HAP-1 (cell line): ENCODE measurements around the gene NBL1.

ENCODE experiments used
- DNase-seq, 2 experiments: peaks; one replicate each; pipeline ENCODE4 v3.0.0-alpha.2; 2016 to 2020; ENCODE audit warnings: low spot score in 2 of 2
- H3K27me3 ChIP-seq: fragments of 250-450 bp; sonication (Bioruptor Pico); 2 replicates; pipeline ENCODE4 v1.5.1; 2020; ENCODE audit warnings: low read depth, mild to moderate bottlenecking, moderate library complexity
- H3K36me3 ChIP-seq: fragments of 250-450 bp; sonication (Bioruptor Pico); replicated peaks from 2 replicates; pipeline ENCODE4 v1.5.1; 2020; ENCODE audit warnings: mild to moderate bottlenecking
- H3K4me1 ChIP-seq: fragments of 250-450 bp; sonication (Bioruptor Pico); 2 replicates; pipeline ENCODE4 v1.5.1; 2020; ENCODE audit warnings: mild to moderate bottlenecking
- H3K4me3 ChIP-seq: fragments of 250-450 bp; sonication (Bioruptor Pico); 2 replicates; pipeline ENCODE4 v1.5.1; 2020; ENCODE audit warnings: mild to moderate bottlenecking, moderate library complexity
- H3K9me3 ChIP-seq: fragments of 250-450 bp; sonication (Bioruptor Pico); 2 replicates; pipeline ENCODE4 v1.5.1; 2020; ENCODE audit warnings: mild to moderate bottlenecking, moderate library complexity
- in situ Hi-C: fragments of 300-500 bp; cut with MboI; formaldehyde crosslinking; loops from 3 replicates; pipeline ENCODE4 v1.14.3; 2020; ENCODE audit warnings: low sequenced_read_pairs, inconsistent platforms, mixed read lengths

Gene NBL1

GRCh38 chr1:19694298-19694697 is 50.2 kb downstream of the NBL1 start:
- Histone ChIP-seq H3K4me3 (no peak overlapping the region), H3K27me3 (no peaks in the 10 kb centered on the region), H3K36me3 (no peaks in the 10 kb centered on the region), H3K9me3 (no peaks in the 10 kb centered on the region; the same call in 1 of the 2 replicates), H3K4me1 (no peaks in the 10 kb centered on the region)
- no peak for DNase-seq
- in situ Hi-C loops, result no loop called here

- Histone ChIP-seq H3K36me3 (no peaks in the 10 kb centered on the region), H3K9me3 (no peaks in the 10 kb centered on the region), H3K4me3 (no peak overlapping the region), H3K27me3 (no peaks in the 10 kb centered on the region), H3K4me1 (no peaks in the 10 kb centered on the region)
- no peak for DNase-seq
- in situ Hi-C loops, result no loop called here
Observed at GRCh38 chr1:19695772-19696171, 51.7 kb downstream of the NBL1 start.

- no peak overlapping the region for H3K4me3 ChIP-seq
- in situ Hi-C loops, result no loop called here
- no peak for DNase-seq
- no peaks in the 10 kb centered on the region for H3K4me1 ChIP-seq
- H3K9me3 ChIP-seq, result no peaks in the 10 kb centered on the region
- H3K27me3 ChIP-seq, result no peaks in the 10 kb centered on the region
- H3K36me3 ChIP-seq, result no peaks in the 10 kb centered on the region
Observed at GRCh38 chr1:19696820-19697219, 52.7 kb downstream of the NBL1 start.

GRCh38 chr1:19698181-19698580 is 54.1 kb downstream of the NBL1 start:
- H3K4me1 ChIP-seq, result no peaks in the 10 kb centered on the region
- no peak for DNase-seq
- no peaks in the 10 kb centered on the region for H3K36me3 ChIP-seq
- in situ Hi-C loops, result no loop called here
- H3K27me3 ChIP-seq, result no peaks in the 10 kb centered on the region
- no peak overlapping the region for H3K4me3 ChIP-seq
- H3K9me3 ChIP-seq, result no peaks in the 10 kb centered on the region

- in situ Hi-C loops, result no loop called here
- Histone ChIP-seq H3K27me3 (no peaks in the 10 kb centered on the region), H3K4me3 (no peak overlapping the region), H3K4me1 (peaks cover 15% of the 10 kb centered on the region), H3K9me3 (no peaks in the 10 kb centered on the region), H3K36me3 (no peaks in the 10 kb centered on the region)
- no peak for DNase-seq
Observed at GRCh38 chr1:19700079-19700777, 56.1 kb downstream of the NBL1 start.

GRCh38 chr1:19703280-19703679 is 59.2 kb downstream of the NBL1 start:
- H3K27me3 ChIP-seq, result no peaks in the 10 kb centered on the region
- no peak for DNase-seq
- no peaks in the 10 kb centered on the region for H3K9me3 ChIP-seq
- in situ Hi-C loops, result no loop called here
- no peaks in the 10 kb centered on the region for H3K36me3 ChIP-seq
- H3K4me1 ChIP-seq, result peaks cover 32% of the 10 kb centered on the region
- H3K4me3 ChIP-seq, result no peak overlapping the region

GRCh38 chr1:19704247-19705113 is 60.4 kb downstream of the NBL1 start:
- Histone ChIP-seq H3K36me3 (no peaks in the 10 kb centered on the region), H3K27me3 (no peaks in the 10 kb centered on the region), H3K4me3 (no peak overlapping the region), H3K9me3 (no peaks in the 10 kb centered on the region), H3K4me1 (peaks cover 32% of the 10 kb centered on the region)
- in situ Hi-C loops, result no loop called here
- DNase-seq, result peak; percentile 67 to 89

- in situ Hi-C loops, result no loop called here
- Histone ChIP-seq H3K27me3 (no peaks in the 10 kb centered on the region), H3K9me3 (no peaks in the 10 kb centered on the region), H3K4me3 (no peak overlapping the region), H3K4me1 (peaks cover 32% of the 10 kb centered on the region), H3K36me3 (no peaks in the 10 kb centered on the region)
- DNase-seq, result no peak
Observed at GRCh38 chr1:19705464-19705863, 61.4 kb downstream of the NBL1 start.

- Histone ChIP-seq H3K36me3 (no peaks in the 10 kb centered on the region), H3K4me1 (peaks cover 32% of the 10 kb centered on the region), H3K9me3 (no peaks in the 10 kb centered on the region), H3K27me3 (no peaks in the 10 kb centered on the region), H3K4me3 (no peak overlapping the region)
- in situ Hi-C loops, result no loop called here
- DNase-seq, result peak; percentile 54 to 89
Observed at GRCh38 chr1:19706136-19706535, 62.0 kb downstream of the NBL1 start.
